Activated CD8-positive, alpha-beta T cell treated with anti-CD3 and anti-CD28 coated beads for 36 hours (primary cell): Measurements from ENCODE around the gene BZW1. TPM values are rescaled to one million over a fixed set of nuclear protein-coding genes. Genes with fewer than 3 reads are reported as not detected.

Experiments
- ATAC-seq: fragments of 200-7000 bp; cut with Tn5 transposase; one replicate; pipeline ENCODE4 v1.10.0; 2021; ENCODE audit warnings: mild to moderate bottlenecking, moderate library complexity
- CTCF ChIA-PET: fragments of 350-600 bp; sonication (Branson Sonifier 250); formaldehyde crosslinking; loops from one replicate; lab custom pipeline; 2021; ENCODE audit warnings: antibody characterized with exemption; lab: Charles Lee
- POLR2A ChIA-PET: fragments of 350-600 bp; sonication (Branson Sonifier 250); formaldehyde crosslinking; loops from one replicate; lab custom pipeline; 2021; ENCODE audit warnings: antibody characterized with exemption; lab: Charles Lee
- DNase-seq: peaks from one replicate; pipeline ENCODE4 v3.0.0-alpha.2; 2020
- H3K27ac Mint-ChIP-seq: one replicate; pipeline ENCODE4 v1.8.0; 2021; ENCODE audit warnings: mild to moderate bottlenecking, mixed read lengths
- H3K27me3 Mint-ChIP-seq: one replicate; pipeline ENCODE4 v1.8.0; 2021; ENCODE audit warnings: mixed read lengths
- H3K36me3 Mint-ChIP-seq: one replicate; pipeline ENCODE4 v1.8.0; 2021; ENCODE audit warnings: low read depth, mixed read lengths
- H3K4me1 Mint-ChIP-seq: one replicate; pipeline ENCODE4 v1.8.0; 2021; ENCODE audit warnings: low read depth, mixed read lengths
- H3K4me3 Mint-ChIP-seq: one replicate; pipeline ENCODE4 v1.8.0; 2021; ENCODE audit warnings: mild to moderate bottlenecking, moderate library complexity, mixed read lengths
- H3K9me3 Mint-ChIP-seq: one replicate; pipeline ENCODE4 v1.8.0; 2021; ENCODE audit warnings: mixed read lengths
- CTCF ChIP-seq: fragments of 200-600 bp; IDR thresholded peaks from one replicate; pipeline ENCODE4 v1.8.0; 2022; ENCODE audit warnings: antibody characterized with exemption, mild to moderate bottlenecking
- intact Hi-C: fragments of 100-400 bp; cut with micrococcal nuclease; formaldehyde crosslinking; loops from one replicate; pipeline ENCODE4 v1.10.0; 2022
- total RNA-seq, 2 experiments: library from RNA; stranded (reverse); gene quantifications; one replicate each; pipeline ENCODE4 v1.2.3, GENCODE V29; 2021

BZW1 gene
- total RNA-seq, 2 experiments from 2014 or later, result 423 to 442 TPM

- ChIA-PET CTCF (interaction anchor here (1.4 to 1.7 kb wide), 5 partner anchors 11 to 61 kb away, joined by 3 to 6 read pairs (median 5); no protein-coding TSS in a partner anchor), POLR2A (interaction anchor here (0.6 to 2.1 kb wide), 8 partner anchors 12 to 194 kb away, joined by 3 to 6 read pairs (median 3); partner anchors contain the start of gene BZW1)
- intact Hi-C loops, result no loop called here
- peaks cover 27% of the 10 kb centered on the region for H3K4me1 Mint-ChIP-seq
- no peaks in the 10 kb centered on the region for H3K36me3 Mint-ChIP-seq
- no peak for DNase-seq
- no peak for TF ChIP-seq CTCF
- H3K27me3 Mint-ChIP-seq, result peaks cover 2% of the 10 kb centered on the region
- H3K27ac Mint-ChIP-seq, result peak overlapping the region; percentile 79
- no peak overlapping the region for H3K4me3 Mint-ChIP-seq
- no peak for ATAC-seq
- H3K9me3 Mint-ChIP-seq, result no peaks in the 10 kb centered on the region
Observed at GRCh38 chr2:200765995-200766660, 45.6 kb upstream of the BZW1 start.

GRCh38 chr2:200767111-200767885, 44.4 kb upstream of the BZW1 start:
- H3K9me3 Mint-ChIP-seq, result no peaks in the 10 kb centered on the region
- peaks cover 27% of the 10 kb centered on the region for H3K4me1 Mint-ChIP-seq
- H3K27ac Mint-ChIP-seq, result no peak overlapping the region
- intact Hi-C loops, result no loop called here
- TF ChIP-seq CTCF, result no peak
- no peaks in the 10 kb centered on the region for H3K36me3 Mint-ChIP-seq
- ChIA-PET POLR2A (interaction anchor here (0.6 to 1.5 kb wide), 3 partner anchors 50 to 97 kb away, joined by 3 to 4 read pairs (median 4); partner anchors contain the start of gene CLK1), CTCF (interaction anchor here (1.1 kb wide), 1 partner anchor 54 kb away, joined by 3 read pairs; no protein-coding TSS in a partner anchor)
- ATAC-seq (no peak), DNase-seq (no peak)
- H3K4me3 Mint-ChIP-seq, result no peak overlapping the region
- H3K27me3 Mint-ChIP-seq, result peaks cover 2% of the 10 kb centered on the region

GRCh38 chr2:200770847-200771246, 40.9 kb upstream of the BZW1 start:
- ChIA-PET POLR2A (no interaction called here), CTCF (no interaction called here)
- no peak for DNase-seq
- Mint-ChIP-seq H3K27me3 (peaks cover 2% of the 10 kb centered on the region), H3K27ac (no peak overlapping the region), H3K4me3 (no peak overlapping the region), H3K36me3 (no peaks in the 10 kb centered on the region), H3K9me3 (peaks cover 5% of the 10 kb centered on the region), H3K4me1 (peaks cover 7% of the 10 kb centered on the region)
- intact Hi-C loops, result no loop called here
- no peak for ATAC-seq
- TF ChIP-seq CTCF, result no peak

- H3K9me3 Mint-ChIP-seq, result peaks cover 5% of the 10 kb centered on the region
- ChIA-PET POLR2A (no interaction called here), CTCF (no interaction called here)
- no peak overlapping the region for H3K4me3 Mint-ChIP-seq
- intact Hi-C loops, result no loop called here
- H3K4me1 Mint-ChIP-seq, result peaks cover 2% of the 10 kb centered on the region
- TF ChIP-seq CTCF, result no peak
- no peak overlapping the region for H3K27ac Mint-ChIP-seq
- ATAC-seq (no peak), DNase-seq (no peak)
- no peaks in the 10 kb centered on the region for H3K36me3 Mint-ChIP-seq
- H3K27me3 Mint-ChIP-seq, result peaks cover 2% of the 10 kb centered on the region
Observed at GRCh38 chr2:200772620-200773019, 39.1 kb upstream of the BZW1 start.

GRCh38 chr2:200773083-200773482, 38.6 kb upstream of the BZW1 start:
- CTCF ChIA-PET, result no interaction called here
- Mint-ChIP-seq H3K27me3 (peaks cover 2% of the 10 kb centered on the region), H3K9me3 (peaks cover 5% of the 10 kb centered on the region)

More at GRCh38 chr2:200773083-200773482, 38.6 kb upstream of the BZW1 start:
- no peak for TF ChIP-seq CTCF
- peaks cover 2% of the 10 kb centered on the region for H3K4me1 Mint-ChIP-seq
- H3K4me3 Mint-ChIP-seq, result no peak overlapping the region
- intact Hi-C loops, result no loop called here
- no peak for ATAC-seq
- H3K27ac Mint-ChIP-seq, result no peak overlapping the region
- POLR2A ChIA-PET, result no interaction called here
- H3K36me3 Mint-ChIP-seq, result no peaks in the 10 kb centered on the region
- no peak for DNase-seq
